Right lobe of liver (tissue), 6 donors: Measurements from ENCODE around the gene THSD7A. TPM values are rescaled to one million over a fixed set of nuclear protein-coding genes. Genes with fewer than 3 reads are reported as not detected.

Experiments used
- ATAC-seq, 4 donors: fragments of 200-7000 bp; cut with Tn5 transposase; one replicate each; pipeline ENCODE4 v1.9.1; 2020; ENCODE audit warnings: mild to moderate bottlenecking in 4 of 4, moderate library complexity in 4 of 4
- DNase-seq, 3 donors: peaks; one replicate each; pipeline ENCODE4 v3.0.0-alpha.2; 2020
- H3K27ac ChIP-seq, 3 donors: fragments of 200-600 bp; one replicate each; pipeline ENCODE4 v1.8.0; 2022
- H3K27me3 ChIP-seq, 2 donors: fragments of 200-600 bp; one replicate each; pipeline ENCODE4 v1.8.0; 2022
- H3K36me3 ChIP-seq, 4 donors: fragments of 200-600 bp; sonication (generic) in 1 of 4; one replicate each; pipeline versions ENCODE4 v1.5.1 to v1.8.0; 2017 to 2022; ENCODE audit warnings: control low read depth in 1 of 4
- H3K4me1 ChIP-seq, 4 donors: fragments of 200-600 bp; sonication (generic) in 1 of 4; one replicate each; pipeline versions ENCODE4 v1.5.1 to v1.8.0; 2017 to 2022; ENCODE audit warnings: control low read depth in 1 of 4
- H3K4me3 ChIP-seq, 3 donors: fragments of 200-600 bp; one replicate each; pipeline ENCODE4 v1.8.0; 2022
- H3K9me3 ChIP-seq, 4 donors: fragments of 200-600 bp; sonication (generic) in 1 of 4; one replicate each; pipeline versions ENCODE4 v1.5.1 to v1.8.0; 2017 to 2022; ENCODE audit warnings: control low read depth in 1 of 4
- POLR2A ChIP-seq: fragments of 450-650 bp; IDR thresholded peaks from one replicate; pipeline ENCODE4 v1.6.1; 2017; ENCODE audit warnings: antibody characterized with exemption, mild to moderate bottlenecking
- WGBS: methylation state at CpG from one replicate; pipeline ENCODE4 v1.1.6; 2018; ENCODE audit warnings: low coverage, low lambda C conversion rate; ENCODE audit not compliant: insufficient coverage; ENCODE audit errors: missing lambda C conversion rate; 5-methylcytosine and 5-hydroxymethylcytosine counted together
- intact Hi-C, 2 donors: fragments of 100-400 bp; cut with DNase I; formaldehyde crosslinking; loops; one replicate each; pipeline versions ENCODE4 v1.11.2 to v1.14.1; 2022
- total RNA-seq, 6 experiments: library from RNA; depleted of rRNA in 2 of 6; stranded (reverse); fragments of >200 nt in 2 of 6; fragmentation: NEBNext Ultra II Directional in 3 of 6; extraction: Animal tissue kit (Norgen Biotek cat#: 25700) in 3 of 6; gene quantifications; one replicate each; pipeline versions ENCODE4 v1.1.0 to v1.2.4, GENCODE V29; 2016 to 2023
- TF ChIP-seq, protein P1 (sequence below), 4 donors: fragments of 200-600 bp in 3 of 4; fragments of 450-650 bp in 1 of 4; IDR thresholded peaks; one replicate each; pipeline versions ENCODE4 v1.5.1 to v1.8.0; 2016 to 2022; ENCODE audit warnings: antibody characterized with exemption in 4 of 4, mild to moderate bottlenecking in 2 of 4
- donor health status: DM: no; HTN: yes; CAD: no.
- donor health status: DM: no; HTN: no; CAD: no.
- donor health status: DM: no; HTN: no; CAD: no.
- donor health status: DM: no; HTN: yes; CAD: no.
- donor health status: DM: no; HTN: yes; CAD: no.

The THSD7A gene
- total RNA-seq, 6 experiments from 2014 or later, result 1.1 to 2.5 (median 1.4) TPM

GRCh38 chr7:11516328-11516727, 315.7 kb downstream of the THSD7A start:
- intact Hi-C loops, result no loop called here
- H3K36me3 ChIP-seq, result no peaks in the 10 kb centered on the region
- 38% methylated on average over 3 of the region's 3 CpGs for WGBS
- no peak overlapping the region for H3K27ac ChIP-seq
- DNase-seq (no peak), ATAC-seq (peak; percentile 35 to 62 (median 50))
- no peak for TF ChIP-seq POLR2A
- TF ChIP-seq, protein P1, sequence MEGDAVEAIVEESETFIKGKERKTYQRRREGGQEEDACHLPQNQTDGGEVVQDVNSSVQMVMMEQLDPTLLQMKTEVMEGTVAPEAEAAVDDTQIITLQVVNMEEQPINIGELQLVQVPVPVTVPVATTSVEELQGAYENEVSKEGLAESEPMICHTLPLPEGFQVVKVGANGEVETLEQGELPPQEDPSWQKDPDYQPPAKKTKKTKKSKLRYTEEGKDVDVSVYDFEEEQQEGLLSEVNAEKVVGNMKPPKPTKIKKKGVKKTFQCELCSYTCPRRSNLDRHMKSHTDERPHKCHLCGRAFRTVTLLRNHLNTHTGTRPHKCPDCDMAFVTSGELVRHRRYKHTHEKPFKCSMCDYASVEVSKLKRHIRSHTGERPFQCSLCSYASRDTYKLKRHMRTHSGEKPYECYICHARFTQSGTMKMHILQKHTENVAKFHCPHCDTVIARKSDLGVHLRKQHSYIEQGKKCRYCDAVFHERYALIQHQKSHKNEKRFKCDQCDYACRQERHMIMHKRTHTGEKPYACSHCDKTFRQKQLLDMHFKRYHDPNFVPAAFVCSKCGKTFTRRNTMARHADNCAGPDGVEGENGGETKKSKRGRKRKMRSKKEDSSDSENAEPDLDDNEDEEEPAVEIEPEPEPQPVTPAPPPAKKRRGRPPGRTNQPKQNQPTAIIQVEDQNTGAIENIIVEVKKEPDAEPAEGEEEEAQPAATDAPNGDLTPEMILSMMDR (IDR thresholded peaks at IDR 0.05), result no peak
- H3K4me3 ChIP-seq, result no peak overlapping the region
- H3K9me3 ChIP-seq, result no peaks in the 10 kb centered on the region
- peaks cover 0 to 9% (median 3%) of the 10 kb centered on the region in 4 donors for H3K4me1 ChIP-seq
- H3K27me3 ChIP-seq, result no peaks in the 10 kb centered on the region

DNA sequence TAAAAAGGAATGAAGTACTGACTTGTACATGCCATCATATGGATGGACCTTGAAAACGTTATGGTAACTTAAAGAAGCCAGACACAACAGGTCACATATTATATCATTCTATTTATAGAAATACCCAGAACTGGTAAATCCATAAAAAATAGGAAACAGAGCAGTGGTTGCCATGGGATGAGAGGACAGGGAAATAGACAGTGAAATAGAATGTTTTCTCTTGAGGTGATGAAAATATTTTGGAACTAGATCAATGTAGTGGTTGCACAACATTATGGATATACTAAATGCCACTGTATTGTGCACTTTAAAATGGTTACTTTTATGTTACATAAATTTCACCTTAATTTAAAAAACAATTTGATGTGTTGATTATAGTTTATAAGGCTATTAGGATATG, 318.5 kb downstream of the THSD7A start:
- Histone ChIP-seq H3K4me1 (peaks cover 0 to 9% (median 3%) of the 10 kb centered on the region in 4 donors), H3K27ac (no peak overlapping the region), H3K4me3 (no peak overlapping the region), H3K9me3 (no peaks in the 10 kb centered on the region), H3K27me3 (no peaks in the 10 kb centered on the region), H3K36me3 (no peaks in the 10 kb centered on the region)
- DNase-seq (no peak), ATAC-seq (peak in 2 of 4 donors; percentile 53 to 70)
- TF ChIP-seq POLR2A, result no peak
- TF ChIP-seq, protein P1 (IDR thresholded peaks at IDR 0.05), result no peak
- intact Hi-C loops, result no loop called here
- WGBS, result 23% methylated on average over 1 of the region's 1 CpG

GRCh38 chr7:11507929-11508328, 324.1 kb downstream of the THSD7A start:
- ATAC-seq, result no peak

DNA sequence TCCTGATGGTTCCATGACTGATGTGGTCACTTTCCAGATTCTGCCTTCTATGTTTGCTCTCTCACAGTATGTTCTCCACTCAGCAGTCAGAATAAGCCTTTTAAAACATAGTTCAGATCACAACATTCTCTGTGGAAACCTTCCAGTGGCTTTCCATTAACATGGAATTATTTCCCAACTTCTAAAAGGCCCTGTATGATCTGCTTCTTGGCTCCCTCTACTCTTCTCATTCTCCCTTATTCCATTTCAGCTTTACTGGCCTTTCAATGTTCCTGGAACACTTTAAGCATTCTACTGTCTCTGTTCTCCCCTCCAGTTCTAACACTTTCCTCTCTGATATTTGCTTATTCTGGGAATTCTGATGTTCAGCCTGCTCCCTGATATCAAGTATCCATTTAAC, 325.6 kb downstream of the THSD7A start:
- no peak for DNase-seq
- TF ChIP-seq, protein P1 (IDR thresholded peaks at IDR 0.05), result no peak
- no peak for TF ChIP-seq POLR2A

More at GRCh38 chr7:11507929-11508328, 324.1 kb downstream of the THSD7A start:
- DNase-seq, result no peak
- no peaks in the 10 kb centered on the region for H3K4me1 ChIP-seq
- intact Hi-C loops, result no loop called here
- H3K36me3 ChIP-seq, result no peaks in the 10 kb centered on the region
- H3K9me3 ChIP-seq, result no peaks in the 10 kb centered on the region
- no peak overlapping the region for H3K27ac ChIP-seq
- WGBS, result 100% methylated on average over 1 of the region's 1 CpG
- TF ChIP-seq, protein P1 (IDR thresholded peaks at IDR 0.05), result no peak
- TF ChIP-seq POLR2A, result no peak
- H3K4me3 ChIP-seq, result no peak overlapping the region
- no peaks in the 10 kb centered on the region for H3K27me3 ChIP-seq

GRCh38 chr7:11505471-11505985, 326.5 kb downstream of the THSD7A start:
- Histone ChIP-seq H3K4me1 (no peaks in the 10 kb centered on the region), H3K4me3 (no peak overlapping the region), H3K36me3 (no peaks in the 10 kb centered on the region), H3K27me3 (no peaks in the 10 kb centered on the region), H3K9me3 (peaks cover 0 to 3% (median 0%) of the 10 kb centered on the region in 4 donors), H3K27ac (no peak overlapping the region)
- no peak for DNase-seq
- no peak for TF ChIP-seq POLR2A
- TF ChIP-seq, protein P1 (IDR thresholded peaks at IDR 0.05), result no peak
- 78% methylated on average over 3 of the region's 3 CpGs for WGBS
- intact Hi-C loops, result no loop called here
- ATAC-seq, result no peak

More for the DNA sequence above, 325.6 kb downstream of the THSD7A start:
- no peaks in the 10 kb centered on the region for H3K36me3 ChIP-seq
- H3K27ac ChIP-seq, result no peak overlapping the region
- ATAC-seq, result no peak
- no peaks in the 10 kb centered on the region for H3K9me3 ChIP-seq
- H3K4me3 ChIP-seq, result no peak overlapping the region
- no peaks in the 10 kb centered on the region for H3K4me1 ChIP-seq
- H3K27me3 ChIP-seq, result no peaks in the 10 kb centered on the region
- intact Hi-C loops, result no loop called here
